RWPE1 (cell line): Measurements from ENCODE around the gene KIAA1210.
A peak's percentile ranks its signal among the peaks of the same experiment; 100 is the strongest.

Experiments used
- CTCF ChIA-PET: fragments of 350-600 bp; sonication (Branson Sonifier 250); formaldehyde crosslinking; extraction: SDS; loops from one replicate; lab custom pipeline; 2021; lab: Yijun Ruan, JAX
- POLR2A ChIA-PET: fragments of 400-600 bp; formaldehyde crosslinking; extraction: SDS; loops from one replicate; lab custom pipeline; 2020; ENCODE audit warnings: antibody characterized with exemption; ENCODE audit not compliant: low non-redundant PET; lab: Yijun Ruan, JAX
- DNase-seq: peaks from one replicate; pipeline ENCODE4 v3.0.0; 2012; ENCODE audit warnings: low spot score
- H3K27ac ChIP-seq: fragments of 450-650 bp; 2 replicates; pipeline ENCODE4 v1.5.1; 2017
- CTCF ChIP-seq: fragments of 450-650 bp; conservative IDR thresholded peaks from 2 replicates; pipeline ENCODE4 v1.5.1; 2017; ENCODE audit warnings: low read depth, mild to moderate bottlenecking

Gene KIAA1210

GRCh38 chrX:119155416-119156035, 27.9 kb upstream of the KIAA1210 start:
- no peak overlapping the region for H3K27ac ChIP-seq
- no peak for TF ChIP-seq CTCF
- peak; percentile 36 for DNase-seq
- CTCF ChIA-PET: no interaction called here
- POLR2A ChIA-PET: no interaction called here

GRCh38 chrX:119151051-119151380, 23.4 kb upstream of the KIAA1210 start:
- ChIA-PET CTCF (no interaction called here), POLR2A (no interaction called here)
- DNase-seq: no peak
- no peak overlapping the region for H3K27ac ChIP-seq
- TF ChIP-seq CTCF: no peak

- no peak for TF ChIP-seq CTCF
- H3K27ac ChIP-seq: no peak overlapping the region
- DNase-seq: no peak
- ChIA-PET CTCF (interaction anchor here (0.7 kb wide), 1 partner anchor 80 kb away, joined by 3 read pairs; no protein-coding TSS in a partner anchor), POLR2A (no interaction called here)
Measured at GRCh38 chrX:119150163-119151050, 22.8 kb upstream of the KIAA1210 start.

- no peak for DNase-seq
- ChIA-PET CTCF (interaction anchor here (0.6 kb wide), 1 partner anchor 1164 kb away, joined by 4 read pairs; the partner anchor contains the start of gene TMEM255A), POLR2A (no interaction called here)
- no peak overlapping the region for H3K27ac ChIP-seq
- no peak for TF ChIP-seq CTCF
Measured at GRCh38 chrX:119147486-119147885, 19.9 kb upstream of the KIAA1210 start.

- POLR2A ChIA-PET: no interaction called here
- DNase-seq: peak; percentile 6
- CTCF ChIA-PET: no interaction called here
Measured at GRCh38 chrX:119145241-119145653, 17.6 kb upstream of the KIAA1210 start.

GRCh38 chrX:119134466-119134865, 6.9 kb upstream of the KIAA1210 start:
- POLR2A ChIA-PET: no interaction called here
- no peak for DNase-seq
- TF ChIP-seq CTCF: no peak
- CTCF ChIA-PET: no interaction called here
- H3K27ac ChIP-seq: no peak overlapping the region

More at GRCh38 chrX:119145241-119145653, 17.6 kb upstream of the KIAA1210 start:
- no peak overlapping the region for H3K27ac ChIP-seq
- no peak for TF ChIP-seq CTCF
